H1 (cell line): Measurements from ENCODE around the gene C16orf95. TPM values are rescaled to one million over a fixed set of nuclear protein-coding genes. Genes with fewer than 3 reads are reported as not detected.

Experiments used
- CTCF ChIA-PET: fragments of 300-600 bp; sonication (Branson Sonifier 250); formaldehyde crosslinking; loops from one replicate; lab custom pipeline; 2021; ENCODE audit not compliant: partially characterized antibody; lab: Charles Lee
- POLR2A ChIA-PET: fragments of 300-600 bp; sonication (Branson Sonifier 250); formaldehyde crosslinking; loops from one replicate; lab custom pipeline; 2021; ENCODE audit warnings: inconsistent platforms; ENCODE audit not compliant: partially characterized antibody; lab: Charles Lee
- DNase-seq, 2 experiments: peaks; one replicate each; pipeline versions ENCODE4 v3.0.0 to v3.0.0-alpha.2; 2010 to 2022; ENCODE audit warnings: low spot score in 2 of 2, low read depth in 1 of 2, mixed read lengths in 1 of 2
- FAIRE-seq: peaks from 2 replicates; lab custom pipeline; 2011; peaks lifted over from hg19 to GRCh38; lab: Jason Lieb, UNC
- H2AFZ ChIP-seq: 2 replicates; pipeline ENCODE4 v1.8.1; 2012; ENCODE audit warnings: low read length, inconsistent platforms
- H2AK5ac ChIP-seq: 2 replicates; pipeline ENCODE4 v1.6.1; 2013; ENCODE audit warnings: low read depth, low read length
- H2BK120ac ChIP-seq: replicated peaks from 2 replicates; pipeline ENCODE3; 2013; ENCODE audit warnings: low read depth, low read length, inconsistent platforms
- H2BK12ac ChIP-seq: 2 replicates; pipeline ENCODE4 v1.6.1; 2013; ENCODE audit warnings: low read depth, low read length
- H2BK15ac ChIP-seq: 2 replicates; pipeline ENCODE4 v1.6.1; 2013; ENCODE audit warnings: low read length
- H2BK20ac ChIP-seq: 2 replicates; pipeline ENCODE4 v1.6.1; 2013; ENCODE audit warnings: low read length
- H2BK5ac ChIP-seq: 2 replicates; pipeline ENCODE4 v1.6.1; 2013; ENCODE audit warnings: low read depth, low read length
- H3K14ac ChIP-seq: 2 replicates; pipeline ENCODE4 v1.6.1; 2013; ENCODE audit warnings: inconsistent platforms; ENCODE audit not compliant: insufficient read length
- H3K18ac ChIP-seq: 2 replicates; pipeline ENCODE4 v1.6.1; 2013; ENCODE audit warnings: low read length; ENCODE audit errors: extremely low read depth
- H3K23ac ChIP-seq: 2 replicates; pipeline ENCODE4 v1.6.1; 2013; ENCODE audit warnings: inconsistent platforms; ENCODE audit not compliant: insufficient read length
- H3K23me2 ChIP-seq: 2 replicates; pipeline ENCODE4 v1.6.1; 2013; ENCODE audit warnings: low read depth, low read length
- H3K27ac ChIP-seq: 2 replicates; pipeline ENCODE4 v1.6.1; 2011; ENCODE audit warnings: low read depth, low read length, inconsistent platforms
- H3K27me3 ChIP-seq, 4 experiments: replicated peaks in 1 of 4; 1 replicate in 1 of 4; 2 replicates in 3 of 4; pipeline versions ENCODE4 v1.6.1 to v1.8.1; 2011 to 2013; ENCODE audit warnings: low read length in 3 of 4, mild to moderate bottlenecking in 3 of 4, inconsistent platforms in 2 of 4, mixed read lengths in 2 of 4, moderate library complexity in 1 of 4; ENCODE audit not compliant: control insufficient read depth in 3 of 4, insufficient read depth in 3 of 4; ENCODE audit errors: extremely low read depth in 1 of 4
- H3K36me3 ChIP-seq, 4 experiments: 2 replicates each; pipeline versions ENCODE4 v1.6.1 to v1.8.1; 2011 to 2013; ENCODE audit warnings: mild to moderate bottlenecking in 4 of 4, low read length in 3 of 4, moderate library complexity in 2 of 4, control low read depth in 1 of 4, inconsistent platforms in 1 of 4; ENCODE audit not compliant: insufficient read depth in 4 of 4, control insufficient read depth in 2 of 4
- H3K4ac ChIP-seq: replicated peaks from 2 replicates; pipeline ENCODE3; 2013; ENCODE audit warnings: low read length, low read depth, mixed read lengths, inconsistent platforms; ENCODE audit not compliant: insufficient read length
- H3K4me1 ChIP-seq, 4 experiments: replicated peaks in 1 of 4; 1 replicate in 1 of 4; 2 replicates in 3 of 4; pipeline versions ENCODE4 v1.6.1 to v1.8.1; 2011 to 2013; ENCODE audit warnings: low read length in 3 of 4, inconsistent platforms in 2 of 4, mixed read lengths in 1 of 4; ENCODE audit not compliant: insufficient read depth in 4 of 4, control insufficient read depth in 3 of 4
- H3K4me2 ChIP-seq, 2 experiments: 2 replicates each; pipeline versions ENCODE4 v1.6.1 to v1.8.1; 2011 to 2013; ENCODE audit warnings: low read depth in 2 of 2, low read length in 2 of 2, control low read depth in 1 of 2, inconsistent platforms in 1 of 2, mild to moderate bottlenecking in 1 of 2; ENCODE audit not compliant: insufficient read depth in 1 of 2
- H3K4me3 ChIP-seq, 4 experiments: fragments of 200-600, 300-600 bp in 1 of 4; sonication (generic), shearing (Covaris generic), sonication (Bioruptor Twin) in 1 of 4; 2 replicates each; pipeline versions ENCODE4 v1.5.1 to v1.8.1; 2011 to 2016; ENCODE audit warnings: low read length in 4 of 4, low read depth in 3 of 4, control low read depth in 2 of 4, inconsistent platforms in 2 of 4, mild to moderate bottlenecking in 2 of 4, mixed read lengths in 1 of 4, moderate library complexity in 1 of 4; ENCODE audit not compliant: insufficient read depth in 2 of 4; ENCODE audit errors: extremely low read depth in 1 of 4
- H3K56ac ChIP-seq: replicated peaks from 2 replicates; pipeline ENCODE3; 2013; ENCODE audit warnings: low read depth, mild to moderate bottlenecking, mixed read lengths, low read length, inconsistent platforms; ENCODE audit not compliant: insufficient read length
- H3K79me1 ChIP-seq: 2 replicates; pipeline ENCODE4 v1.6.1; 2013; ENCODE audit warnings: low read depth, low read length, control low read depth
- H3K79me2 ChIP-seq, 2 experiments: 2 replicates each; pipeline versions ENCODE4 v1.6.1 to v1.8.1; 2012 to 2013; ENCODE audit warnings: low read length in 2 of 2, mild to moderate bottlenecking in 2 of 2, inconsistent platforms in 1 of 2; ENCODE audit not compliant: insufficient read depth in 2 of 2, control insufficient read depth in 1 of 2
- H3K9ac ChIP-seq, 4 experiments: replicated peaks in 1 of 4; 1 replicate in 1 of 4; 2 replicates in 3 of 4; pipeline versions ENCODE4 v1.6.1 to v1.8.1; 2011 to 2013; ENCODE audit warnings: low read depth in 3 of 4, low read length in 3 of 4, control low read depth in 2 of 4, mild to moderate bottlenecking in 2 of 4, moderate library complexity in 2 of 4, inconsistent platforms in 1 of 4; ENCODE audit errors: extremely low read depth in 1 of 4
- H3K9me3 ChIP-seq, 2 experiments: 2 replicates each; pipeline versions ENCODE4 v1.6.1 to v1.8.1; 2012 to 2013; ENCODE audit warnings: mild to moderate bottlenecking in 2 of 2, moderate library complexity in 2 of 2, control low read depth in 1 of 2, inconsistent platforms in 1 of 2, low read depth in 1 of 2, low read length in 1 of 2, mixed read lengths in 1 of 2; ENCODE audit not compliant: insufficient read depth in 2 of 2
- H4K20me1 ChIP-seq, 2 experiments: replicated peaks in 1 of 2; 2 replicates each; pipeline versions ENCODE3 to v1.8.1; 2011 to 2013; ENCODE audit warnings: inconsistent platforms in 2 of 2, low read length in 2 of 2, mild to moderate bottlenecking in 1 of 2; ENCODE audit not compliant: insufficient read depth in 2 of 2, control insufficient read depth in 1 of 2
- H4K5ac ChIP-seq: 2 replicates; pipeline ENCODE4 v1.6.1; 2013; ENCODE audit warnings: low read length, low read depth, mixed read lengths, inconsistent platforms; ENCODE audit not compliant: insufficient read length
- H4K8ac ChIP-seq: 2 replicates; pipeline ENCODE4 v1.8.0; 2013; ENCODE audit warnings: mild to moderate bottlenecking, moderate library complexity, low read length, inconsistent platforms; ENCODE audit not compliant: insufficient read depth; ENCODE audit errors: extremely low read depth
- H4K91ac ChIP-seq: replicated peaks from 2 replicates; pipeline ENCODE3; 2013; ENCODE audit warnings: low read length, mixed read lengths, inconsistent platforms; ENCODE audit not compliant: insufficient read length
- BCL11A ChIP-seq, 2 experiments: IDR thresholded peaks; one replicate each; pipeline ENCODE4 v1.6.1; 2011; ENCODE audit warnings: low read depth in 2 of 2, low read length in 2 of 2, mild to moderate bottlenecking in 2 of 2
- CEBPB ChIP-seq: IDR thresholded peaks from 2 replicates; pipeline ENCODE4 v1.6.1; 2012; ENCODE audit warnings: low read depth, low read length
- CHD2 ChIP-seq: IDR thresholded peaks from 2 replicates; pipeline ENCODE4 v1.6.1; 2012; ENCODE audit warnings: low read length, improper control_type of control experiment
- E2F6 ChIP-seq: IDR thresholded peaks from 2 replicates; pipeline ENCODE4 v1.6.1; 2012; ENCODE audit warnings: inconsistent platforms
- RAD21 ChIP-seq, 2 experiments: IDR thresholded peaks in 1 of 2; conservative IDR thresholded peaks in 1 of 2; 2 replicates each; pipeline ENCODE4 v1.6.1; 2011; ENCODE audit warnings: low read depth in 2 of 2, low read length in 2 of 2, improper control_type of control experiment in 1 of 2, inconsistent platforms in 1 of 2, mild to moderate bottlenecking in 1 of 2, moderate library complexity in 1 of 2
- RXRA ChIP-seq: IDR thresholded peaks from 2 replicates; pipeline ENCODE4 v1.6.1; 2011; ENCODE audit warnings: low read depth, mild to moderate bottlenecking, low read length, moderate library complexity; ENCODE audit not compliant: insufficient read depth
- SP2 ChIP-seq: IDR thresholded peaks from 2 replicates; pipeline ENCODE4 v1.6.1; 2012; ENCODE audit warnings: mild to moderate bottlenecking, low read length, inconsistent platforms
- USF2 ChIP-seq: IDR thresholded peaks from 2 replicates; pipeline ENCODE4 v1.6.1; 2011; ENCODE audit warnings: low read length, improper control_type of control experiment
- WGBS, 2 experiments: shearing (Covaris generic) in 1 of 2; methylation state at CpG; one replicate each; pipeline versions ENCODE4 v1.1.6 to v1.1.7; 2013 to 2015; ENCODE audit warnings: low lambda C conversion rate in 2 of 2, mixed read lengths in 2 of 2, inconsistent platforms in 1 of 2, low coverage in 1 of 2, missing lambda C conversion rate in 1 of 2; ENCODE audit not compliant: insufficient replicate concordance in 2 of 2, insufficient coverage in 1 of 2, insufficient read length in 1 of 2; ENCODE audit errors: extremely low coverage in 1 of 2, missing lambda C conversion rate in 1 of 2; 5-methylcytosine and 5-hydroxymethylcytosine counted together
- polyA plus RNA-seq, 7 experiments: library from polyadenylated mRNA; depleted of rRNA in 3 of 7; stranded (reverse) in 5 of 7; unstranded in 2 of 7; fragments of >200 nt in 5 of 7; fragments of 200-250 nt in 2 of 7; gene quantifications; 1 replicate in 5 of 7; 2 replicates in 1 of 7; 4 replicates in 1 of 7; pipeline versions ENCODE4 v1.2.1 to v1.2.3, GENCODE V29; 2011 to 2013; ENCODE audit warnings: missing spikeins in 2 of 7, mixed read lengths in 2 of 7
- total RNA-seq: library from RNA; stranded (reverse); fragmentation: NEBNext Ultra II Directional; extraction: Animal tissue kit (Norgen Biotek cat#: 25700); gene quantifications from 2 replicates; pipeline ENCODE4 v1.2.1, GENCODE V29; 2021
- TF ChIP-seq, protein P1 (sequence below): IDR thresholded peaks from 2 replicates; pipeline ENCODE4 v1.6.1; 2012; ENCODE audit warnings: inconsistent platforms

The C16orf95 gene
- total and polyA plus RNA-seq, 2 of the 8 experiments (the other 6 are each of a cell fraction or from before 2014, with no cell fraction given): 5.0 to 5.4 TPM

GRCh38 chr16:87329436-87330256 lies 12.5 kb upstream of the C16orf95 start:
- H3K9ac ChIP-seq: no peak overlapping the region
- no peak overlapping the region for H3K56ac ChIP-seq
- ChIA-PET CTCF (interaction anchor here (2.0 kb wide), 1 partner anchor 32 kb away, joined by 6 read pairs; no protein-coding TSS in a partner anchor), POLR2A (interaction anchor here (0.6 to 1.3 kb wide), 2 partner anchors 11 to 33 kb away, joined by 3 read pairs; no protein-coding TSS in a partner anchor)
- no peak overlapping the region for H2BK15ac ChIP-seq
- no peak overlapping the region for H3K27ac ChIP-seq
- H4K20me1 ChIP-seq: peaks cover 9 to 14% of the 10 kb centered on the region in 2 experiments
- H3K4ac ChIP-seq: no peak overlapping the region
- H4K91ac ChIP-seq: no peak overlapping the region
- no peak overlapping the region for H3K4me3 ChIP-seq
- H3K14ac ChIP-seq: no peak overlapping the region
- H3K4me2 ChIP-seq: no peak overlapping the region
- no peak overlapping the region for H4K5ac ChIP-seq
- no peaks in the 10 kb centered on the region for H3K23me2 ChIP-seq
- no peak for DNase-seq
- H3K27me3 ChIP-seq: no peaks in the 10 kb centered on the region
- H3K23ac ChIP-seq: no peak overlapping the region
- no peak overlapping the region for H2BK120ac ChIP-seq
- no peaks in the 10 kb centered on the region for H3K79me2 ChIP-seq
- no peak for FAIRE-seq
- H3K4me1 ChIP-seq: 0 out of 7 replicates have a peak, but pooled peaks cover 0 to 3% (median 0%) of the 10 kb centered on the region in 4 experiments
- H3K9me3 ChIP-seq: no peaks in the 10 kb centered on the region
- 93% methylated on average over 20 of the region's 20 CpGs; no CpG with 5 or more reads in 1 of the 2 experiments for WGBS, 2 experiments
- H2BK20ac ChIP-seq: no peak overlapping the region
- H2BK5ac ChIP-seq: no peak overlapping the region
- H2AK5ac ChIP-seq: no peak overlapping the region
- H3K79me1 ChIP-seq: peaks cover 2% of the 10 kb centered on the region; the same call in 1 of the 2 replicates
- no peak overlapping the region for H2AFZ ChIP-seq
- H2BK12ac ChIP-seq: no peak overlapping the region
- H3K36me3 ChIP-seq: peaks cover 0 to 9% (median 4%) of the 10 kb centered on the region in 4 experiments; a peak in 5 of 8 replicates
- H3K18ac ChIP-seq: no peak overlapping the region
- H4K8ac ChIP-seq: no peak overlapping the region
- TF ChIP-seq USF2: no peak
- no peak for TF ChIP-seq BCL11A (IDR thresholded peaks at IDR 0.05; ENCODE audit: low read depth in 2 of 2, low read length in 2 of 2)
- TF ChIP-seq CEBPB: no peak
- TF ChIP-seq E2F6: no peak
- TF ChIP-seq CHD2: no peak
- TF ChIP-seq SP2: no peak
- TF ChIP-seq RXRA: no peak
- no peak for TF ChIP-seq RAD21 (IDR thresholded peaks at IDR 0.05 in 1 of 2, conservative IDR thresholded peaks at IDR 0.05 in 1 of 2; ENCODE audit: low read depth in 2 of 2, low read length in 2 of 2)
- TF ChIP-seq, protein P1, sequence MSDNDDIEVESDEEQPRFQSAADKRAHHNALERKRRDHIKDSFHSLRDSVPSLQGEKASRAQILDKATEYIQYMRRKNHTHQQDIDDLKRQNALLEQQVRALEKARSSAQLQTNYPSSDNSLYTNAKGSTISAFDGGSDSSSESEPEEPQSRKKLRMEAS: no peak
